GM12801 (cell line): ENCODE data around the gene GALNT2.

Experiments
- TF ChIP-seq, protein P1 (sequence below): IDR thresholded peaks from one replicate; pipeline ENCODE4 v1.5.1; 2011; ENCODE audit warnings: control low read depth; ENCODE audit not compliant: insufficient read length; ENCODE audit errors: extremely low read depth

GALNT2 gene

DNA sequence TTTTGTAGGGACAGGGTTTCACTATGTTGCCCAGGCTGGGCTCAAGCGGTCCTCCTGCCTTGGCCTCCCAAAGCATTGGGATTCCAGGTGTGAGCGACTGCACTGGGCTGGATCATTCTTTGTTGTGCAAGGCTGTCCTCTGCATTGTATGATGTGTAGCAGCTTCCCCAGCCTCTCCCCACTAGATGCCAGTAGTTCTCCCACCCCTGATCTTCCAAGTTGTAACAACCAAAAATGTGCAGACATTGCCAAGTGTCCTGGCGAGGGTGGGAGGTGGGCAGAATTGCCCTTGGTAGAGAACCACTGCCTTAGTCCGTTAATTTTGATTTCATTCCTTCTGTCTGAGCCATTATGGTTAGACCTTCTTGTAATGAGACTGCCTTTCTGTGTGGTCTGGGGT is 7.2 kb downstream of the GALNT2 start:
- TF ChIP-seq, protein P1, sequence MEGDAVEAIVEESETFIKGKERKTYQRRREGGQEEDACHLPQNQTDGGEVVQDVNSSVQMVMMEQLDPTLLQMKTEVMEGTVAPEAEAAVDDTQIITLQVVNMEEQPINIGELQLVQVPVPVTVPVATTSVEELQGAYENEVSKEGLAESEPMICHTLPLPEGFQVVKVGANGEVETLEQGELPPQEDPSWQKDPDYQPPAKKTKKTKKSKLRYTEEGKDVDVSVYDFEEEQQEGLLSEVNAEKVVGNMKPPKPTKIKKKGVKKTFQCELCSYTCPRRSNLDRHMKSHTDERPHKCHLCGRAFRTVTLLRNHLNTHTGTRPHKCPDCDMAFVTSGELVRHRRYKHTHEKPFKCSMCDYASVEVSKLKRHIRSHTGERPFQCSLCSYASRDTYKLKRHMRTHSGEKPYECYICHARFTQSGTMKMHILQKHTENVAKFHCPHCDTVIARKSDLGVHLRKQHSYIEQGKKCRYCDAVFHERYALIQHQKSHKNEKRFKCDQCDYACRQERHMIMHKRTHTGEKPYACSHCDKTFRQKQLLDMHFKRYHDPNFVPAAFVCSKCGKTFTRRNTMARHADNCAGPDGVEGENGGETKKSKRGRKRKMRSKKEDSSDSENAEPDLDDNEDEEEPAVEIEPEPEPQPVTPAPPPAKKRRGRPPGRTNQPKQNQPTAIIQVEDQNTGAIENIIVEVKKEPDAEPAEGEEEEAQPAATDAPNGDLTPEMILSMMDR = no peak

DNA sequence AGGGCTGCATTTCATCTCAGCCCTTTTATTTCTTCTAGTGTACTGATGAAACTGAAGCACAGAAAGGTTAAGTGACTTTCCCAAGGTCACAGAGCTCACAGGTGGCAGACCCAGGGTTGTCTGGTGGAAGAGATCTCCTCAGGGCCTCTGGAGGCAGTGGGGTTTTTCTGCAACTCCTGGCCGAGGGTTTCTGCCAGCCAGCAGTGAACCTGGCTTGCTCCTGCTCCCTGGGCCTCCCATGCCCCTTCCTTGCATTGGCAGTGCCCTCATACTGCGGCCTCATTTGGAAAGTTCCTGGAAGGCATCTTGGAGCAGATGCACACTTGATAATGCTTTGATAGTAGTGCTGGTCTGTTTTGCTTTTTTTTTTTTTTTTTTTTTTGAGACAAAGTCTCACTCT is 7.7 kb downstream of the GALNT2 start:
- TF ChIP-seq, protein P1 = no peak

DNA sequence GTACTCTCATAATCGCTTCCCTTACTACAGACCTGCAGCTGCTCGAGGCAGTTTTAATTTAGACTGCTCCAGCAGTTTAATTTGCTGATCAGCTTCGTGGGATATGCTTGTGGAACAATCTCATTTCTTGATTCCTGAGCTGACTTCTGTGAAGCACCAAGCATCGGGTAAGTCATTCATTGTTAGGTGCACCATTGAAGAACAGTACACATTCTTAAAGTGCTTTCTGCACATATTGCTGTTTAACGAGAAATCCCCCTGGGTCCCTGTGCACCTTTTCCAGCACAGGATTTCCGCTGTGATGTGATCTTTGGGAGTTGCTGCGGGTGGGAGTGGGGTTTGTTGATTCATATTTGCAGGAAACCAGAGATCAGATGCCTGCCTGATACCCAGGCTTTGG is 9.1 kb downstream of the GALNT2 start:
- TF ChIP-seq, protein P1 = no peak

DNA sequence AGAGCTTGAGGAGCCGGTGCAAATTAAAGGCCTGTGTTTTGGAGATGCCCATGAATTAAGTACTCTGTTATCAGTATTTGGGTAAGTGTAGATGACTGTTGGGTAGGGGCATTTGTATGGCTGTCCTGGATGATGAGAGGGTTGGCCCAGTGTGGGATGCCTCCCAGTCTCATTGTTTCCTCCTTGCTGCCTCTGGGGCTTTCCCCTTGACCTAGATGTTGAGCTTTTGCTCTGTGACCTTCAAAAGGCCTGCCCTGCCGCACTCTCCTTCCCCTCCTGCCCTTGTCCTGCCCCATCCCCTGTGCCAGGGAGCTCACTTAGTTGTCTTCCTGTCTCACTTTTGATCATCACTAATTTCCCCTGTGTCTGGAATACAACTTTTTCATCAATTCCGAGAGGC is 10.0 kb downstream of the GALNT2 start:
- TF ChIP-seq, protein P1 = no peak

DNA sequence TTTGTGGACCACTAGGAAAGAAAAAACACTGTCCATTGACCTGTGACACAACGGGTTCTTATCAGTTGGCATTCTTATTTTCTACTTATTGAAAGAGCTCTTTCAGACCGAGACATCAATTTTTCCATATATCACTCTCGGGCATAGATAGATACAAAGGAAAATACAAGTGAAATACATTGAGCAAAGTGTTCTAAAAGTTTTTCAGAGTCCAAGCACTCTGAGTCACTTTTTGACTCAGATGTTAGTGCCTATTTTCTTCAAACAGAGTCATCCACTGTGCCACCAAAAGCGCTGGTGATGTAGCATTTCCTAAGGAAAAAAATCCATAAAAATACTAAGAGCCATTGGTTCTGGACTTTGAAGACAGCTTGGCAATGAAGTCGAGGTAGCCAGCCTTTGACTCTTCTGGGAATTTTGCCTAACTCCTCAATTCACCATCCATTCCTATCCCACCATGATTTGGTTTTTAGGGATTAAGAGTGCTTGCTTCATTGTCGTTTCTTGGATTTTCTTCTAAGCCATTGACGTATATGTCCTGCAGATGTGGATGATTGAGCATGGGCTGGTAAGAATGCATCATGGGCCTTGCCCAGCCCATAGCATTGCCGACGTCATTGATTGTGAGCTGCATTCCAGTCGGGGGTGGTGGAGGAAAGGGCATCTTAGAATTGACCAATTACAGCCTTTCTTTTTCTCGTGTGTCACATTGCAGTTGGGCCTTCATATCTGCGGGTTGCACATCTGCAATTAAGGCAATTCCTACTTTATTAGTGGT is 10.6 kb downstream of the GALNT2 start:
- TF ChIP-seq, protein P1 = no peak

DNA sequence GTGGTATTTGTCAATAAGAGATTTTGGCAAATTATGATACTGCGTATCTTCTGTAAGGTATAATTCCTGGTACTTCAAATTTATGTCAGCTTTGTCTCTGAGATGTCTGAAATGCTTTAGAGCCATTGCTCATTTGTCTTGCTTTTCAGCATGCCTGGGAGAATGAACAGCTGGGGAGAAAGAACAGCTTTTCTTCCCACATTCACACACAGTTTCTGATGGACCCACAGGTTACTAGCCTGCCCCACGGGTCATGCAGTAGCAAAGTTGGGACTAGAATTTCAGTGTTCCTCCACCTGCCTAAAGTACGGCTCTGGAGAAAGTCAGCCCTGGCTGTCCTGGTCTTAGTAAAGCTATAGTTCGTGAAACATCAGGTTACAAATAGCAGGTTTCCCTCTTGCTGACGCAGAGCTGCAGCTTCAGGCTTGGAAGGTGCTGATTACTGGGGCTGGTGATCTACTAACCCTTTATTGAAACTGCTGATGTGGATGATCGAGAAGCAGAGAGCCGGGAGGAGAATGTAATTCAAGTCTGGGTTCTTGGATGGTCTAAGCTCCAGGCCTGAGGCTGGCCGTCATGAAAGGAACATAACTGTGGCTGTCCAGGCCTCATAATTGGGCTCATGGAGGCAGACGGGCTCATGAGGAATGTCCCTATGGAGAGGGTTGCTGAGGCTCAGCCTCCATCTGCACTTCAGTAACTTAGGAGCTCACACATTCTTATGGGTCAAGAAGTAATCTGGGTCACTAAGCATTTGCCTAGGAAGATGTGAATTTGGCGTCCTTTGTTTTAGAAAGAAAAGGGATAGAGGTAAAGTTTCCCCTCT is 12.4 kb downstream of the GALNT2 start:
- TF ChIP-seq, protein P1 = no peak

DNA sequence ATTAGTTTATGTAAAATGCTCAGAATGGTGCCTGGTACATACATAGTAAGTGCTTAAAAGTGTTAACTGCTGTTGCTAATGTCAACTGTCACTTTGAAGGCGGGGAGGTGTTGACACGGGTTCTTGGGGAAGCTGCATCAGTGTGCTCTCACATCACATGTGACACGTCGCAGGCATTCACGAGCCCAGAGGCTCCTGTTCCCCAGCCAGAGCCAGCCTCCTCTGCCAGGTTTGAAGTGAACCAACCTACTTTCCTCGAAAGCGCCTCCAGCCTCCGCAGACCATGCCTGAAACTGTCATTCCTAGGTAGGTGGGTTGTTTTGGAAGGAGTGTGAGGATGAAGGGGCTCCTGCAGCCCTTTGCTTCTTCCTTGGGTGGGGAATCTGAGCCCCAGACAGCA is 13.8 kb downstream of the GALNT2 start:
- TF ChIP-seq, protein P1 = no peak
